Thyroid gland (tissue), 4 donors: ENCODE data around the gene SP8. TPM values are rescaled to one million over a fixed set of nuclear protein-coding genes. Genes with fewer than 3 reads are reported as not detected.
A peak's percentile ranks its signal among the peaks of the same experiment; 100 is the strongest.

ENCODE experiments used
- DNase-seq, 2 donors: peaks; one replicate each; pipeline ENCODE4 v3.0.0-alpha.2; 2019
- H3K27ac ChIP-seq, 3 donors: fragments of 200-600 bp; sonication (generic); 1 replicate in 2 of 3; 2 replicates in 1 of 3; pipeline ENCODE4 v1.5.1; 2016 to 2019; ENCODE audit warnings: mild to moderate bottlenecking in 1 of 3, moderate library complexity in 1 of 3
- H3K27me3 ChIP-seq: fragments of 200-600 bp; sonication (generic); one replicate; pipeline ENCODE4 v1.5.1; 2019
- H3K36me3 ChIP-seq, 2 donors: fragments of 200-600 bp; sonication (generic); one replicate each; pipeline ENCODE4 v1.5.1; 2016 to 2019
- H3K4me1 ChIP-seq, 2 donors: fragments of 200-600 bp; sonication (generic); one replicate each; pipeline ENCODE4 v1.5.1; 2017 to 2019
- H3K4me3 ChIP-seq, 3 donors: fragments of 200-600 bp; sonication (generic); replicated peaks in 1 of 3; 1 replicate in 2 of 3; 2 replicates in 1 of 3; pipeline ENCODE4 v1.5.1; 2016; ENCODE audit warnings: mild to moderate bottlenecking in 1 of 3
- H3K9me3 ChIP-seq: fragments of 200-600 bp; sonication (generic); one replicate; pipeline ENCODE4 v1.5.1; 2017
- CTCF ChIP-seq, 6 experiments: fragments of 200-600 bp in 3 of 6; fragments of 450-650 bp in 3 of 6; sonication (generic) in 3 of 6; IDR thresholded peaks; one replicate each; pipeline ENCODE4 v1.5.1; 2016 to 2019; ENCODE audit warnings: antibody characterized with exemption in 6 of 6, mild to moderate bottlenecking in 2 of 6, inconsistent platforms in 1 of 6, moderate library complexity in 1 of 6
- POLR2A ChIP-seq, 2 donors: fragments of 450-650 bp; IDR thresholded peaks; one replicate each; pipeline ENCODE4 v1.6.1; 2017; ENCODE audit warnings: antibody characterized with exemption in 2 of 2, mild to moderate bottlenecking in 2 of 2, moderate library complexity in 1 of 2
- WGBS, 2 donors: methylation state at CpG; one replicate each; pipeline ENCODE4 v1.1.5; 2017; 5-methylcytosine and 5-hydroxymethylcytosine counted together
- intact Hi-C: fragments of 100-400 bp; cut with DNase I; formaldehyde crosslinking; loops from one replicate; pipeline ENCODE4 v1.15.1; 2023
- total RNA-seq, 4 donors: library from RNA; depleted of rRNA; stranded (reverse); fragments of >200 nt; gene quantifications; one replicate each; pipeline ENCODE4 v1.2.3, GENCODE V29; 2016

SP8 gene
- total RNA-seq, 4 donors from 2014 or later = not detected

DNA sequence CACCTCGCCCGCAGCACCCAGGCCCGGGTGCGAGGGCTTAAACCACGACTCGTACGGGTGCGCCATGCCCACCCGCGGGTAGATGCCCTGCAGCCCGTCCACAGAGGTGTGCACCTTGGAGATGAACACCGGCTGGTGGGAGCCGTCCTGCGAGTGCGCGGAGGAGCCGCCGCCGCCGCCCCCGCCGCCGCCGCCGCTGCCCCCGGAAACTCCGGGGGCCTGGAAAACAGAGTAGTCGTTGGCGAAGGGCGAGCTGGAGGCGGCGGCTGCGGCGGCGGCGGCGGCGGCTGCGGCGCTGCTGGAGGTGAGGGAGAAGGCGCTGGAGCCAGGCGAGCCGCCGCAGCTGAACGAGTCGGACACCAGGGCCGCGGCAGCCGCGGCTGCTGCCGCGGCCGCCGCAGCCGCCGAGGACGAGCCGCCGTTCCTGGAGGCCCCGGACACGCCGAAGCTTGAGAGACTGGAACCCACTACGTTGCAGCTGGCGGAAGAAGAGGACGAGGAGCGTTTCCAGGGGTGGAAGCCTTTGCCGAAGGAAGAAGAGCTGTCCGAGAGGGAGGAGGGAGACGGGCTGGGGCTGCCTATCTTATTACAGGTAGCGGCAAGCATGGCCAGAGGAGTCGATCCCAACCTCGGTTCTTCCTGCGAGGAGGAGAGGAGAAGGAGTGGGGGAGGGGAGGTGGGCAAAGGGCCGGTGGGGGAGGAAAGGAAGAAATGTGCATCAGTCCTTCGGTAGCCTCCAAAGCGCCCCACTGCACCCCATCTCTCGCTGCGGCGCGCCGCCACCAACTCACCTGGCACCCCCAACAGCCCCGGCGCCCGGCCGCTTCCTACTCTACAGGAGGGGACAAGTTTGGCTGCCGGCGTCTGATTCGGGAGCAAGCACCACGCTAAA lies 1.3 kb downstream of the SP8 start:
- H3K27me3 ChIP-seq = peaks cover 71% of the 10 kb centered on the region
- intact Hi-C loops = no loop called here
- peak; percentile 25 to 37 for DNase-seq

DNA sequence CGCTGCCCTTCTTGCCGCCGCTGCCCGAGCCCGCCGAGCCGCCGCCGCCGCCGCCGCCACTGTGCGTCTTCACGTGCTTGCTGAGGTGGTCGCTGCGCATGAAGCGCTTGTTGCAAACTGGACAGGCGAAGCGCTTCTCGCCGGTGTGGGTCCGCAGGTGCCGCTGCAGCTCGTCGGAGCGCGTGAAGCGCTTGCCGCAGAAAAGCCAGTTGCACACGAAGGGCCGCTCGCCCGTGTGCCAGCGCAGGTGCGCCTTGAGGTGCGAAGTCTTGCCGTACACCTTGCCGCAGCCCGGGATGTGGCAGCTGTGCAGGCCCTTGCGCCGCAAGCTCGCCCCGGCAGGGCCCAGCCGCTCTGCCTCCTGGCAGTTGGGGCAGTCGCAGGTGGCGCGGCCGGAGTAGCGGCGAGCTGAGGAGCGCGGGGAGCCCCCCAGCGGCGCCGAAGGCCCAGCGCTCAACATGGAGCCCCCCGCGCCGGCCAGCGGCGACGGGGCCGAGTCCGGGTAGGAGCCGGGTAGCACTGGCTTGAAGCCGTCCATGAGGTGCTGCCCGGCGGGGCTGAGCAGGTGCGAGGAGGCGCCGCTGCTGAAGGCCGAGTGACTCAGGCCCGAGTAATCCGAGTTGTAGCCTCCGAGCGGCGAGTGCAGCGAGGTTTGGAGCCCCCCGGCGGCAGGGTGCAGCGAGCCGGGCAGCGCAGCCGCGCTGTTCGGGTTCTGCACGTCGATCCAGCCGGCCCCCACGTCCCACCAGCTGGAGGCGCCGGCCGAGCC lies 2.1 kb downstream of the SP8 start:
- Histone ChIP-seq H3K4me3 (peak overlapping the region in 1 of 3 donors; percentile 0), H3K27ac (no peak overlapping the region), H3K4me1 (peaks cover 13 to 31% of the 10 kb centered on the region in 2 donors), H3K9me3 (no peaks in the 10 kb centered on the region), H3K27me3 (peaks cover 75% of the 10 kb centered on the region), H3K36me3 (no peaks in the 10 kb centered on the region)
- no peak for DNase-seq
- TF ChIP-seq POLR2A (IDR thresholded peaks at IDR 0.05) (no peak), CTCF (IDR thresholded peaks at IDR 0.05) (no peak)
- intact Hi-C loops = no loop called here
- WGBS, 2 donors = 4 to 8% methylated on average over 24 to 31 of the region's 93 CpGs

More for the DNA sequence above, 1.3 kb downstream of the SP8 start:
- no peaks in the 10 kb centered on the region for H3K36me3 ChIP-seq
- peaks cover 13 to 31% of the 10 kb centered on the region in 2 donors for H3K4me1 ChIP-seq
- no peak overlapping the region for H3K27ac ChIP-seq
- TF ChIP-seq CTCF (IDR thresholded peaks at IDR 0.05) (no peak), POLR2A (IDR thresholded peaks at IDR 0.05) (no peak)
- no peaks in the 10 kb centered on the region for H3K9me3 ChIP-seq
- no peak overlapping the region for H3K4me3 ChIP-seq
- 3 to 7% methylated on average over 21 to 40 of the region's 89 CpGs for WGBS, 2 donors

- Histone ChIP-seq H3K9me3 (no peaks in the 10 kb centered on the region), H3K27ac (no peak overlapping the region), H3K4me3 (peak overlapping the region in 1 of 3 donors; percentile 0), H3K36me3 (no peaks in the 10 kb centered on the region), H3K4me1 (peaks cover 13 to 31% of the 10 kb centered on the region in 2 donors), H3K27me3 (peaks cover 76% of the 10 kb centered on the region)
- DNase-seq = peak in 1 of 2 donors; percentile 12
- TF ChIP-seq POLR2A (IDR thresholded peaks at IDR 0.05) = no peak
- TF ChIP-seq CTCF (IDR thresholded peaks at IDR 0.05) = no peak
- intact Hi-C loops = no loop called here
- 2 to 3% methylated on average over 34 to 42 of the region's 49 CpGs for WGBS, 2 donors
These were observed 2.8 kb downstream of the SP8 start for GRCh38 chr7:20783700-20784387.

- WGBS, 2 donors = 15 to 16% methylated on average over 15 of the region's 15 CpGs
- Histone ChIP-seq H3K4me1 (peaks cover 13 to 34% of the 10 kb centered on the region in 2 donors), H3K9me3 (no peaks in the 10 kb centered on the region), H3K27ac (no peak overlapping the region), H3K4me3 (no peak overlapping the region), H3K27me3 (peaks cover 73% of the 10 kb centered on the region), H3K36me3 (no peaks in the 10 kb centered on the region)
- intact Hi-C loops = no loop called here
- DNase-seq = no peak
- TF ChIP-seq CTCF (IDR thresholded peaks at IDR 0.05) (no peak), POLR2A (IDR thresholded peaks at IDR 0.05) (no peak)
These were observed 3.5 kb downstream of the SP8 start for GRCh38 chr7:20783125-20783699.
